GM04504 (cell line): ENCODE results near the gene PSPN.

ENCODE experiments used
- DNase-seq: peaks from one replicate; pipeline ENCODE4 v3.0.0-alpha.2; 2012; ENCODE audit warnings: low read depth

Gene PSPN

GRCh38 chr19:6325614-6326013, 50.1 kb downstream of the PSPN start:
- no peak for DNase-seq
